Liver (tissue), 9 donors: ENCODE results near the gene SYK. TPM values are rescaled to one million over a fixed set of nuclear protein-coding genes. Genes with fewer than 3 reads are reported as not detected.

ENCODE experiments used
- DNase-seq: peaks from one replicate; pipeline ENCODE4 v3.0.0-alpha.2; 2017; ENCODE audit warnings: low spot score
- H3K27ac ChIP-seq, 2 donors: one replicate each; pipeline ENCODE4 v1.7.0; 2013; ENCODE audit warnings: inconsistent platforms in 2 of 2, low read length in 2 of 2, control low read depth in 1 of 2, low read depth in 1 of 2, mild to moderate bottlenecking in 1 of 2
- H3K27me3 ChIP-seq, 4 donors: one replicate each; pipeline versions ENCODE4 v1.6.1 to v1.7.0; 2013; ENCODE audit warnings: low read length in 3 of 4, inconsistent platforms in 1 of 4, mild to moderate bottlenecking in 1 of 4, moderate library complexity in 1 of 4; ENCODE audit not compliant: control insufficient read depth in 4 of 4, insufficient read depth in 4 of 4
- H3K36me3 ChIP-seq, 4 donors: one replicate each; pipeline versions ENCODE4 v1.6.1 to v1.7.0; 2013; ENCODE audit warnings: low read length in 3 of 4, mild to moderate bottlenecking in 3 of 4, low read depth in 1 of 4, moderate library complexity in 1 of 4; ENCODE audit not compliant: control insufficient read depth in 4 of 4, insufficient read depth in 3 of 4
- H3K4me1 ChIP-seq, 4 donors: one replicate each; pipeline versions ENCODE4 v1.6.1 to v1.7.0; 2013; ENCODE audit warnings: low read length in 3 of 4, mild to moderate bottlenecking in 3 of 4, moderate library complexity in 1 of 4; ENCODE audit not compliant: control insufficient read depth in 4 of 4, insufficient read depth in 4 of 4
- H3K4me3 ChIP-seq, 3 donors: one replicate each; pipeline versions ENCODE4 v1.6.1 to v1.7.0; 2013; ENCODE audit warnings: low read length in 3 of 3, control low read depth in 1 of 3, low read depth in 1 of 3, mild to moderate bottlenecking in 1 of 3
- H3K9ac ChIP-seq, 2 donors: one replicate each; pipeline ENCODE4 v1.7.0; 2013; ENCODE audit warnings: low read length in 2 of 2, mild to moderate bottlenecking in 2 of 2, moderate library complexity in 2 of 2, control low read depth in 1 of 2, low read depth in 1 of 2
- H3K9me3 ChIP-seq, 4 donors: one replicate each; pipeline versions ENCODE4 v1.6.1 to v1.7.0; 2013; ENCODE audit warnings: low read length in 3 of 4; ENCODE audit not compliant: control insufficient read depth in 4 of 4
- EGR1 ChIP-seq, 2 donors: IDR thresholded peaks; 2 replicates each; pipeline ENCODE4 v1.6.1; 2016 to 2018; ENCODE audit warnings: antibody characterized with exemption in 2 of 2, low read depth in 2 of 2
- FOXA1 ChIP-seq: IDR thresholded peaks from 2 replicates; pipeline ENCODE4 v1.6.1; 2016; ENCODE audit warnings: antibody characterized with exemption
- FOXA2 ChIP-seq: IDR thresholded peaks from 2 replicates; pipeline ENCODE4 v1.6.1; 2016; ENCODE audit warnings: antibody characterized with exemption
- GABPA ChIP-seq, 2 donors: IDR thresholded peaks in 1 of 2; conservative IDR thresholded peaks in 1 of 2; 2 replicates each; pipeline ENCODE4 v1.6.1; 2016; ENCODE audit warnings: antibody characterized with exemption in 2 of 2, mild to moderate bottlenecking in 1 of 2, moderate library complexity in 1 of 2
- HNF4A ChIP-seq, 2 donors: conservative IDR thresholded peaks; 2 replicates each; pipeline ENCODE4 v1.6.1; 2016; ENCODE audit warnings: antibody characterized with exemption in 2 of 2, mild to moderate bottlenecking in 2 of 2
- HNF4G ChIP-seq: IDR thresholded peaks from 2 replicates; pipeline ENCODE4 v1.6.1; 2016; ENCODE audit warnings: antibody characterized with exemption
- JUND ChIP-seq, 2 donors: IDR thresholded peaks; 2 replicates each; pipeline ENCODE4 v1.6.1; 2016; ENCODE audit warnings: antibody characterized with exemption in 2 of 2
- NR2F2 ChIP-seq: IDR thresholded peaks from 2 replicates; pipeline ENCODE4 v1.6.1; 2016; ENCODE audit warnings: antibody characterized with exemption
- RAD21 ChIP-seq, 2 donors: IDR thresholded peaks; 2 replicates each; pipeline ENCODE4 v1.6.1; 2016; ENCODE audit warnings: antibody characterized with exemption in 2 of 2, mild to moderate bottlenecking in 2 of 2
- RXRA ChIP-seq, 2 donors: IDR thresholded peaks; 2 replicates each; pipeline ENCODE4 v1.6.1; 2017 to 2018; ENCODE audit warnings: antibody characterized with exemption in 2 of 2, mild to moderate bottlenecking in 1 of 2
- SP1 ChIP-seq: IDR thresholded peaks from 2 replicates; pipeline ENCODE4 v1.6.1; 2018; ENCODE audit warnings: antibody characterized with exemption, mild to moderate bottlenecking
- TAF1 ChIP-seq: conservative IDR thresholded peaks from 2 replicates; pipeline ENCODE4 v1.6.1; 2016; ENCODE audit warnings: antibody characterized with exemption, mild to moderate bottlenecking
- YY1 ChIP-seq: IDR thresholded peaks from 2 replicates; pipeline ENCODE4 v1.6.1; 2016; ENCODE audit warnings: antibody characterized with exemption, mild to moderate bottlenecking
- WGBS: extraction: QIAGEN DNeasy Blood & Tissue Kit; methylation state at CpG from one replicate; pipeline ENCODE4 v1.1.7; 2013; 5-methylcytosine and 5-hydroxymethylcytosine counted together
- polyA plus RNA-seq, 2 donors: library from polyadenylated mRNA; stranded (reverse) in 1 of 2; unstranded in 1 of 2; fragments of 200-250 nt in 1 of 2; fragments of >200 nt in 1 of 2; fragmentation: Nextera tagmentation in 1 of 2; extraction: Ambion mirVana in 1 of 2; gene quantifications; one replicate each; pipeline versions ENCODE4 v1.2.1 to v1.2.3, GENCODE V29; 2013 to 2015
- total RNA-seq, 2 donors: library from RNA; depleted of rRNA; stranded (reverse); fragments of >200 nt; gene quantifications; one replicate each; pipeline ENCODE4 v1.2.3, GENCODE V29; 2014
- TF ChIP-seq, protein P1 (sequence below): IDR thresholded peaks from 2 replicates; pipeline ENCODE4 v1.6.1; 2016; ENCODE audit warnings: antibody characterized with exemption
- TF ChIP-seq, protein P2 (sequence below): IDR thresholded peaks from 2 replicates; pipeline ENCODE4 v1.6.1; 2016; ENCODE audit warnings: antibody characterized with exemption, mild to moderate bottlenecking
- TF ChIP-seq, protein P3 (sequence below): IDR thresholded peaks from 2 replicates; pipeline ENCODE4 v1.6.1; 2016; ENCODE audit warnings: antibody characterized with exemption
- TF ChIP-seq, protein P4 (sequence below): IDR thresholded peaks from 2 replicates; pipeline ENCODE4 v1.6.1; 2016; ENCODE audit warnings: antibody characterized with exemption
- TF ChIP-seq, protein P5 (sequence below): fragments of 150-350 bp; IDR thresholded peaks from 2 replicates; pipeline ENCODE4 v1.5.1; 2017; ENCODE audit warnings: improper control_type of control experiment, low read depth, low read length; ENCODE audit not compliant: missing input control
- donor health status: healthy.
- donor health status: healthy.
- donor health status: healthy.
- donor health status: healthy.
- donor health status: healthy.

Gene SYK
- total and polyA plus RNA-seq, 4 donors, result 2.0 to 15.4 (median 4.1) TPM

DNA sequence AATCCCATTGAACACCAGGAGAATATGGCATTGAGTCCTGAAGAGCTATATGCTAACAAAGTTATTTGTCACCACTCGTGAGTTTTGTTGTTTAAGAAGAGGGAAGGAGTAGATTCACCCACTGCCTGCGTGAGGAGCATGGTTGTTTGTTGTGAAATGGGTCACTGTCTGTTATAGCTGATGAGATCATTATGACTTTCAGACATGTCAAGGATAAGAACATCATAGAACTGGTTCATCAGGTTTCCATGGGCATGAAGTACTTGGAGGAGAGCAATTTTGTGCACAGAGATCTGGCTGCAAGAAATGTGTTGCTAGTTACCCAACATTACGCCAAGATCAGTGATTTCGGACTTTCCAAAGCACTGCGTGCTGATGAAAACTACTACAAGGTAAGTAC is 76.9 kb downstream of the SYK start:
- peaks cover 0 to 15% (median 0%) of the 10 kb centered on the region in 4 donors for H3K36me3 ChIP-seq
- no peaks in the 10 kb centered on the region for H3K27me3 ChIP-seq
- H3K27ac ChIP-seq, result no peak overlapping the region
- TF ChIP-seq, protein P1, sequence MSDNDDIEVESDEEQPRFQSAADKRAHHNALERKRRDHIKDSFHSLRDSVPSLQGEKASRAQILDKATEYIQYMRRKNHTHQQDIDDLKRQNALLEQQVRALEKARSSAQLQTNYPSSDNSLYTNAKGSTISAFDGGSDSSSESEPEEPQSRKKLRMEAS, result no peak
- no peak for TF ChIP-seq TAF1
- TF ChIP-seq GABPA (IDR thresholded peaks at IDR 0.05 in 1 of 2, conservative IDR thresholded peaks at IDR 0.05 in 1 of 2), result no peak
- no peak for TF ChIP-seq YY1
- no peak for TF ChIP-seq RAD21 (IDR thresholded peaks at IDR 0.05)
- TF ChIP-seq, protein P2, sequence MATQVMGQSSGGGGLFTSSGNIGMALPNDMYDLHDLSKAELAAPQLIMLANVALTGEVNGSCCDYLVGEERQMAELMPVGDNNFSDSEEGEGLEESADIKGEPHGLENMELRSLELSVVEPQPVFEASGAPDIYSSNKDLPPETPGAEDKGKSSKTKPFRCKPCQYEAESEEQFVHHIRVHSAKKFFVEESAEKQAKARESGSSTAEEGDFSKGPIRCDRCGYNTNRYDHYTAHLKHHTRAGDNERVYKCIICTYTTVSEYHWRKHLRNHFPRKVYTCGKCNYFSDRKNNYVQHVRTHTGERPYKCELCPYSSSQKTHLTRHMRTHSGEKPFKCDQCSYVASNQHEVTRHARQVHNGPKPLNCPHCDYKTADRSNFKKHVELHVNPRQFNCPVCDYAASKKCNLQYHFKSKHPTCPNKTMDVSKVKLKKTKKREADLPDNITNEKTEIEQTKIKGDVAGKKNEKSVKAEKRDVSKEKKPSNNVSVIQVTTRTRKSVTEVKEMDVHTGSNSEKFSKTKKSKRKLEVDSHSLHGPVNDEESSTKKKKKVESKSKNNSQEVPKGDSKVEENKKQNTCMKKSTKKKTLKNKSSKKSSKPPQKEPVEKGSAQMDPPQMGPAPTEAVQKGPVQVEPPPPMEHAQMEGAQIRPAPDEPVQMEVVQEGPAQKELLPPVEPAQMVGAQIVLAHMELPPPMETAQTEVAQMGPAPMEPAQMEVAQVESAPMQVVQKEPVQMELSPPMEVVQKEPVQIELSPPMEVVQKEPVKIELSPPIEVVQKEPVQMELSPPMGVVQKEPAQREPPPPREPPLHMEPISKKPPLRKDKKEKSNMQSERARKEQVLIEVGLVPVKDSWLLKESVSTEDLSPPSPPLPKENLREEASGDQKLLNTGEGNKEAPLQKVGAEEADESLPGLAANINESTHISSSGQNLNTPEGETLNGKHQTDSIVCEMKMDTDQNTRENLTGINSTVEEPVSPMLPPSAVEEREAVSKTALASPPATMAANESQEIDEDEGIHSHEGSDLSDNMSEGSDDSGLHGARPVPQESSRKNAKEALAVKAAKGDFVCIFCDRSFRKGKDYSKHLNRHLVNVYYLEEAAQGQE, result no peak
- TF ChIP-seq SP1, result no peak
- no peak for TF ChIP-seq FOXA1
- no peak for TF ChIP-seq FOXA2
- TF ChIP-seq HNF4G, result no peak
- TF ChIP-seq JUND (IDR thresholded peaks at IDR 0.05), result no peak
- TF ChIP-seq, protein P3, sequence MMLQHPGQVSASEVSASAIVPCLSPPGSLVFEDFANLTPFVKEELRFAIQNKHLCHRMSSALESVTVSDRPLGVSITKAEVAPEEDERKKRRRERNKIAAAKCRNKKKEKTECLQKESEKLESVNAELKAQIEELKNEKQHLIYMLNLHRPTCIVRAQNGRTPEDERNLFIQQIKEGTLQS, result no peak
- no peak for TF ChIP-seq EGR1 (IDR thresholded peaks at IDR 0.05; ENCODE audit: low read depth in 2 of 2)
- TF ChIP-seq RXRA (IDR thresholded peaks at IDR 0.05), result no peak
- TF ChIP-seq NR2F2, result no peak
- TF ChIP-seq, protein P4, sequence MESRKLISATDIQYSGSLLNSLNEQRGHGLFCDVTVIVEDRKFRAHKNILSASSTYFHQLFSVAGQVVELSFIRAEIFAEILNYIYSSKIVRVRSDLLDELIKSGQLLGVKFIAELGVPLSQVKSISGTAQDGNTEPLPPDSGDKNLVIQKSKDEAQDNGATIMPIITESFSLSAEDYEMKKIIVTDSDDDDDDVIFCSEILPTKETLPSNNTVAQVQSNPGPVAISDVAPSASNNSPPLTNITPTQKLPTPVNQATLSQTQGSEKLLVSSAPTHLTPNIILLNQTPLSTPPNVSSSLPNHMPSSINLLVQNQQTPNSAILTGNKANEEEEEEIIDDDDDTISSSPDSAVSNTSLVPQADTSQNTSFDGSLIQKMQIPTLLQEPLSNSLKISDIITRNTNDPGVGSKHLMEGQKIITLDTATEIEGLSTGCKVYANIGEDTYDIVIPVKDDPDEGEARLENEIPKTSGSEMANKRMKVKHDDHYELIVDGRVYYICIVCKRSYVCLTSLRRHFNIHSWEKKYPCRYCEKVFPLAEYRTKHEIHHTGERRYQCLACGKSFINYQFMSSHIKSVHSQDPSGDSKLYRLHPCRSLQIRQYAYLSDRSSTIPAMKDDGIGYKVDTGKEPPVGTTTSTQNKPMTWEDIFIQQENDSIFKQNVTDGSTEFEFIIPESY, result no peak
- TF ChIP-seq HNF4A (conservative IDR thresholded peaks at IDR 0.05), result no peak
- TF ChIP-seq, protein P5, sequence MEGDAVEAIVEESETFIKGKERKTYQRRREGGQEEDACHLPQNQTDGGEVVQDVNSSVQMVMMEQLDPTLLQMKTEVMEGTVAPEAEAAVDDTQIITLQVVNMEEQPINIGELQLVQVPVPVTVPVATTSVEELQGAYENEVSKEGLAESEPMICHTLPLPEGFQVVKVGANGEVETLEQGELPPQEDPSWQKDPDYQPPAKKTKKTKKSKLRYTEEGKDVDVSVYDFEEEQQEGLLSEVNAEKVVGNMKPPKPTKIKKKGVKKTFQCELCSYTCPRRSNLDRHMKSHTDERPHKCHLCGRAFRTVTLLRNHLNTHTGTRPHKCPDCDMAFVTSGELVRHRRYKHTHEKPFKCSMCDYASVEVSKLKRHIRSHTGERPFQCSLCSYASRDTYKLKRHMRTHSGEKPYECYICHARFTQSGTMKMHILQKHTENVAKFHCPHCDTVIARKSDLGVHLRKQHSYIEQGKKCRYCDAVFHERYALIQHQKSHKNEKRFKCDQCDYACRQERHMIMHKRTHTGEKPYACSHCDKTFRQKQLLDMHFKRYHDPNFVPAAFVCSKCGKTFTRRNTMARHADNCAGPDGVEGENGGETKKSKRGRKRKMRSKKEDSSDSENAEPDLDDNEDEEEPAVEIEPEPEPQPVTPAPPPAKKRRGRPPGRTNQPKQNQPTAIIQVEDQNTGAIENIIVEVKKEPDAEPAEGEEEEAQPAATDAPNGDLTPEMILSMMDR, result no peak
- H3K9me3 ChIP-seq, result no peaks in the 10 kb centered on the region
- no peaks in the 10 kb centered on the region for H3K4me1 ChIP-seq
- WGBS, result 87% methylated on average over 5 of the region's 5 CpGs
- DNase-seq, result no peak
- H3K4me3 ChIP-seq, result no peak overlapping the region
- no peak overlapping the region for H3K9ac ChIP-seq
